ENCODE results near the gene CDC25B.
"Not testable (repeated sequence)": the region's sequence is repeated elsewhere in the genome, so short reads cannot be mapped to it uniquely, and the experiment has no call there.

Gene CDC25B

DNA sequence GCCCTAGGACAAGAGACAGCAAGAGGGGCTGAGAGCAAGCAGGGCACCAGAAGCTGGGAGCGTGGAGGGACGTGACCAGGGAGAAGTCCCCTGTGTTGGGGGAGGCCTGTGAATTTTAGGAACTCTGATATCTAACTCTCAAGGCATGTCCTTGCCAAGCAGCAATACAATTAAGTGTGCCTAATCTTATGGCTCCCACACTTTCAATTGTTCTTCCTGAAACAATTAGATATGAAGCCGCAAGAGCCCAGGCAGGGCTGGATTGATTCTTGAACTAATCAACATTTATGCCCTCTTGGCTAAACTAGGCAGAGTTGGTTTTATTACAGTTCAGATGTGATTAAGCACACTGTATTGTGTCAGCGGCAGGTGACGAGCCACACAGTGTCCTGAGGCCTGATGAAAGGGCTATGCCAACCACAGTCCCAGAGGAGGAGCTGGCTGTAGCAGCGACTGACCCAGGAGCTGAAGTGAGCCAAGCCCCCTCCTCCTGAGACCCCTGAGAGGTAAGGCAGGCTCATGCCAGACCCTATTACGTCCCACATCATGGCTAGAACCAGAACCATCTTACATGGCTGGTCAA, 46.3 kb downstream of the CDC25B start:
- DNase-seq = no peak

DNA sequence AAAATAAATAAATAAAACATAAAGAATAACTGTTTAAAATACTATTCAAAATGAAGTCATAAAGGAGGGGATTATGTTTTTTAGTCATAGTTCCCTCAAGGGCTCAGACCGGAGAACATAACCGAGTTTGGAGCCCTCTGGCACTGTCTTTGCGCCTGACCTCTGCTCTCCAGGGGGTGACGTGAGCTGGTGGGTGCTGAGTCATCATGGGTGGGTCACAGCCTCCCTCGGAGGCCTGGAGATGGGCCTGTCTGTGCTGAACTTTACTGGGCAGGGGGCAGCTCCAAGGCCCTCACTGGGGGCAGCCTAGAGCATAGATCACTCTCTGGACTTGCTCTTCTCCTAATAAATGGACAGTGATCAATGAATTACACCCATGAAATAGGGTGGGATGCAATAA, 47.4 kb downstream of the CDC25B start:
- no peak for DNase-seq

DNA sequence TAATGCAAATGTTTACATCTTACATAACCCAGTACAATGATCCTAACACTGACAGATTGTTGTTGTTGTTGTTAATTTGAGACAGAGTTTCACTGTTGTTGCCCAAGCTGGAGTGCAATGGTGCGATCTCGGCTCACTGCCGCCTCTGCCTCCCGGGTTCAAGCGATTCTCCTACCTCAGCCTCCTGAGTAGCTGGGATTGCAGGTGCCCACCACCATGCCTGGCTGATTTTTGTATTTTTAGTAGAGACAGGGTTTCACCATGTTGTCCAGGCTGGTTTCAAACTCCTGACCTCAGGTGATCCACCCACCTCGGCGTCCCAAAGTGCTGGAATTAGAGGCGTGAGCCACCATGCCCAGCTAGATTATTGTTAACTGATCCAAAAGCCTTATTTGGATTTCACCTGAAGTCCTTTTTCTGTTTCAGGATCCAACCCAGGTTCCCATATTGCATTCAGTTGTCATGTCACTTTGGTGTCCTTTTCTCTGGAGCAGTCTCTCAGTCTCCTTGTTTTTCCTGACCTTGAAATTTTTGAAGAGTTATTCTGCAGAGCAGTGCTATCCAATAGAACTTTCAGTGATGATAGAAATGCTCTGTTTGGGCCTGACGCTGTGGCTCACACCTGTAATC, 48.0 kb downstream of the CDC25B start:
- not testable (repeated sequence) for DNase-seq

DNA sequence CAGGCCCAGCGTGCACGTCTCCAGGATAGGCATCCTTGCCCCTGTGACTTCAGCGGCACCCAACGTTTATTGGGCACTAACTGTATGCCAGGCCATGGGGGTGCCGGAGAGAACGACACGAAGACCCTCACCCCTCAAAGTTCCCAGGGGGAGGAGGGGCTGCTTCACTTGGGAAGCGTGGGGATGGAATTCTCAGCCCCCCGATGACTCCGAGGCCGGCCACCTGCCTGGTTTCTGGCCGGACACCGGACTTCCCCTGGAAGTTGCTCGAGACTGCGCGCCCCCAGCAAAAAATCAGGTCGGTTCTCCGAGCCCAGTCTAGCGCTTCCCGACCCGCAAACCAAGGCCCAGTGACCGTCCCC, 50.2 kb downstream of the CDC25B start:
- DNase-seq = no peak

DNA sequence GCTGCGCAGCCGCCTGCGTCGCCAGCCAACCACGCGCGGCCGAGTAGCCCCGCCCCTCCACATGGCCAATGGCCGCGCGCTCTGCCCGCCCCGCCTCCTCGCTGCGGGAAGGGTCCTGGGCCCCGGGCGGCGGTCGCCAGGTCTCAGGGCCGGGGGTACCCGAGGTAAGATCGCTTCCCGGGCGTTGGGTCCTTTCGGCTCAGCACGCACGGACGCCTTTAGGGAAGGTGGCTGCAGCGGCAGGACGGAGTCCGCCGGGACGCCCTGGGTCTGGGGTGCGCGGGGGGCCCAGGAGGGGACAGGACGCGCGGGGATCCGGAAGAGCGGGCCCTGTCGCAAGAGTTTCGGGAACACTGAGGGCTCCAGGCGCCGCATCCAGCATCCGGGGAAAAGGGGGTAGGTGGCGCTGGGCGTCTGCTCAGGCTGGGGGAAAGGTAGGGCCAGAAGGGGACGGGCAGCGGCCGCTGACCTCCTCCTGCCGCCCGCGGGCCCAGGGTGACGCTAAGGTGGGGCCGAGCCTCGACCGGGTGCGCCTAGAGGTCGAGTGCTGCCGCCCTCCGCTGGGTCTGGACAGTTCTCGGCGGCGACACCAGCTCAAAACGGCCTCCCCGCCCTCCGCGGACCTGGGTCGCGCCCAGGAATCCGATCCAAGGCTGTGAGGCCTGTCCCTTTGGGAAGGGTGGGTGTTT, 50.8 kb downstream of the CDC25B start, which contains the start of gene MAVS:
TSS of gene MAVS (plus strand) at position 95 of the 689 bp plus-strand sequence. CDS start 7,791 bp downstream, outside the sequence.
- DNase-seq = peak; percentile 89

DNA sequence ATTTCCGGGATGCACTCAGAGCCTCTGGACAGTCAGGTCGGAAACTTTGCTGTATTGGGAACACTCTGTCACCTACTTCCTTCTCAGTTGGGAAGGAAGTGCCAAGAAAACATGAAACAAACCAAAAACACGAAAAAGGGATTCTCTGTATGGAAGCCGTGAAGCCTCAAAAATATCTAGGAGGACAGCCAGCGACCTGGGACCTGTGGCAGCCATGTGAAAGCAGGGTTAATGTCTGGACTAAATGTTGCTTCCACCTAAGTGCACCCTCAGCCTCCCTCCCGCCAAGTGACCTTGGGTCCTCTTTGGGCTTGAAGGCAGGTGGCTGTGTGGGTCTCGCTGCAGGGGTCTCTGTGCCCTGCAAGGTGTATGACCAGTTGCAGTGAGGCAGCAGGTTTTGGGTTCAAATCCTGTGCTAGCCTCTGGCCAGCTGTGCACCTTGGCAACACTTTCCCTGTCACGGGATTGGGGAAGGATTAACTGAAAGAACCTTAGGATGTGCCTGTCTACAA, 51.4 kb downstream of the CDC25B start:
- DNase-seq = no peak

DNA sequence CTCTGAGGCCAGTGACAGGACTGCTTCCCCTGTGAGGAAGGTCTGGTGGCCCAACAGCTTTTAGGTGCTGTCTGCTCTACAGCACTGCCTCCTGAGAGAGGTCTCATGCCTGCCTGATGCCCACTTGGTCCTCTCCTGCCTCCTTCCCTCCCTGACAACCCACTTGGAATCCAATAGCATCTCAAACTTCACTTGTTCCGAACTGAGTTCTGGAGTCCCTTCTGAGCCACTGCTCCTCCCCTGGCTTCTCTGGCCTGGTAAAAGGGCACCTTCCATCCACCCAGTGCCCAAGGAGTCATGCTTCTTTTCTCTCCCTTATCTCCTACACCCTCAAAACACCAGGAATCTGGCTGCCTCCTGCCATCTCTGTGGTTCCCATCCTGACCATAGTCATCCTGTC, 52.5 kb downstream of the CDC25B start:
- no peak for DNase-seq

DNA sequence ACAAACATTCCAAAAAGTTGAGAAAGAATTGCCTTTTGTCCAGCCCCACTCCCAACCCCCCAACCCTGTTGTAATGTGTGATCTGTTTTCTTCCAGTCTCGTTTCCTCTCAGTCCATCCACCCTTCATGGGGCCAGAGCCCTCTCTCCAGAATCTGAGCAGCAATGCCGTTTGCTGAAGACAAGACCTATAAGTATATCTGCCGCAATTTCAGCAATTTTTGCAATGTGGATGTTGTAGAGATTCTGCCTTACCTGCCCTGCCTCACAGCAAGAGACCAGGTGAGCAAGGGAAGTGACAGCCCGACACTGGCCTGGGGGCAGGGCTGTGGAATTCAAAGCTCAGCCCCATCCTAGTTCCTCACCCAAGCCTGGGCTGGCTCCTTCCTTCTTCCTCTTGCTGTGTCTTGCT, 58.4 kb downstream of the CDC25B start:
- no peak for DNase-seq

All from activated naive CD4-positive, alpha-beta T cell treated with anti-CD3 and anti-CD28 coated beads, Interleukin-2, amount 50 U/mL, for 16 hours (primary cell).